GM18520 (cell line): ENCODE measurements around the gene FAM162B.
"Not testable (repeated sequence)": the region's sequence is repeated elsewhere in the genome, so short reads cannot be mapped to it uniquely, and the experiment has no call there.

ENCODE experiments used
- ATAC-seq: cut with Tn5 transposase; IDR thresholded peaks from one replicate; pipeline ENCODE4 v1.9.1; 2021; ENCODE audit not compliant: unreplicated experiment

The FAM162B gene

GRCh38 chr6:116730513-116730912 is 35.0 kb downstream of the FAM162B start:
- no peak for ATAC-seq

GRCh38 chr6:116726947-116727346 is 38.6 kb downstream of the FAM162B start:
- no peak for ATAC-seq

GRCh38 chr6:116714761-116715160 is 50.8 kb downstream of the FAM162B start:
- no peak for ATAC-seq

- ATAC-seq, result peak; percentile 74
These were observed 51.2 kb downstream of the FAM162B start for GRCh38 chr6:116714296-116714695.

GRCh38 chr6:116705917-116706316 is 59.6 kb downstream of the FAM162B start:
- ATAC-seq, result no peak

- not testable (repeated sequence) for ATAC-seq
These were observed 61.6 kb downstream of the FAM162B start for GRCh38 chr6:116703888-116704287.
